ENCODE results near the gene C7orf57.

GRCh38 chr7:48006866-48007265 is 28.5 kb upstream of the C7orf57 start:
- TF ChIP-seq RXRA (IDR thresholded peaks at IDR 0.05; ENCODE audit: borderline replicate concordance, low read depth) (no peak), MAX (IDR thresholded peaks at IDR 0.05; ENCODE audit: low read depth) (no peak), CTCF (IDR thresholded peaks at IDR 0.05) (no peak), POLR2AphosphoS5 (IDR thresholded peaks at IDR 0.05; ENCODE audit: low read depth, low read length) (no peak), USF2 (IDR thresholded peaks at IDR 0.05; ENCODE audit: borderline replicate concordance, low read depth, low read length) (no peak), GATA2 (CRISPR knock-in tag; IDR thresholded peaks at IDR 0.05) (no peak)
